Mesenchymal stem cell (in vitro differentiated cells and primary cell): ENCODE data around the gene ACSS1.

Experiments
- DNase-seq: peaks from one replicate; pipeline ENCODE4 v3.0.0-alpha.2; 2013
- H2AFZ ChIP-seq: one replicate; pipeline ENCODE4 v1.6.1; 2013; ENCODE audit warnings: low read depth, mild to moderate bottlenecking, control low read depth, inconsistent platforms, low read length, moderate library complexity
- H2AK5ac ChIP-seq: 2 replicates; pipeline ENCODE4 v1.6.1; 2013; ENCODE audit warnings: low read length, moderate library complexity, mild to moderate bottlenecking, inconsistent platforms; ENCODE audit not compliant: severe bottlenecking
- H2BK120ac ChIP-seq: one replicate; pipeline ENCODE4 v1.6.1; 2013; ENCODE audit warnings: low read depth, mild to moderate bottlenecking, inconsistent platforms, low read length, moderate library complexity
- H2BK12ac ChIP-seq, 2 experiments: one replicate each; pipeline ENCODE4 v1.6.1; 2013; ENCODE audit warnings: inconsistent platforms in 2 of 2, low read length in 2 of 2, mild to moderate bottlenecking in 2 of 2, moderate library complexity in 2 of 2, control low read depth in 1 of 2
- H2BK15ac ChIP-seq: one replicate; pipeline ENCODE4 v1.6.1; 2013; ENCODE audit warnings: mild to moderate bottlenecking, low read depth, inconsistent platforms; ENCODE audit not compliant: poor library complexity, severe bottlenecking
- H2BK5ac ChIP-seq: 2 replicates; pipeline ENCODE4 v1.6.1; 2013; ENCODE audit warnings: low read depth, mild to moderate bottlenecking, low read length, control low read depth, inconsistent platforms; ENCODE audit not compliant: poor library complexity, severe bottlenecking
- H3K14ac ChIP-seq, 2 experiments: one replicate each; pipeline ENCODE4 v1.6.1; 2013; ENCODE audit warnings: inconsistent platforms in 2 of 2, low read length in 2 of 2, control low read depth in 1 of 2, mild to moderate bottlenecking in 1 of 2, moderate library complexity in 1 of 2
- H3K18ac ChIP-seq, 2 experiments: one replicate each; pipeline ENCODE4 v1.6.1; 2013; ENCODE audit warnings: inconsistent platforms in 2 of 2, low read length in 2 of 2, control low read depth in 1 of 2, low read depth in 1 of 2, mild to moderate bottlenecking in 1 of 2
- H3K23ac ChIP-seq, 2 experiments: one replicate each; pipeline ENCODE4 v1.6.1; 2013; ENCODE audit warnings: inconsistent platforms in 2 of 2, low read length in 2 of 2, mild to moderate bottlenecking in 2 of 2, moderate library complexity in 2 of 2, control low read depth in 1 of 2
- H3K27ac ChIP-seq: 2 replicates; pipeline ENCODE4 v1.5.1; 2013; ENCODE audit warnings: mild to moderate bottlenecking, moderate library complexity, low read length, control low read depth, inconsistent platforms; ENCODE audit not compliant: poor library complexity, severe bottlenecking
- H3K27me3 ChIP-seq, 2 experiments: 2 replicates each; pipeline versions ENCODE4 v1.6.1 to v1.7.0; 2013; ENCODE audit warnings: low read length in 2 of 2, mild to moderate bottlenecking in 2 of 2, moderate library complexity in 2 of 2, control low read depth in 1 of 2, inconsistent platforms in 1 of 2; ENCODE audit not compliant: control insufficient read depth in 1 of 2, insufficient read depth in 1 of 2
- H3K36me3 ChIP-seq, 2 experiments: 2 replicates each; pipeline versions ENCODE4 v1.6.1 to v1.7.0; 2013; ENCODE audit warnings: low read length in 2 of 2, control low read depth in 1 of 2, inconsistent platforms in 1 of 2, low read depth in 1 of 2, mild to moderate bottlenecking in 1 of 2; ENCODE audit not compliant: insufficient read depth in 2 of 2, control insufficient read depth in 1 of 2
- H3K4ac ChIP-seq, 2 experiments: one replicate each; pipeline ENCODE4 v1.6.1; 2013; ENCODE audit warnings: inconsistent platforms in 2 of 2, low read length in 2 of 2, mild to moderate bottlenecking in 2 of 2, moderate library complexity in 2 of 2, control low read depth in 1 of 2, low read depth in 1 of 2
- H3K4me1 ChIP-seq: 2 replicates; pipeline ENCODE4 v1.6.1; 2013; ENCODE audit warnings: low read depth, low read length, control low read depth; ENCODE audit not compliant: control insufficient read depth, insufficient read depth
- H3K4me2 ChIP-seq: 2 replicates; pipeline ENCODE4 v1.6.1; 2013; ENCODE audit warnings: low read length, mild to moderate bottlenecking, inconsistent platforms; ENCODE audit not compliant: poor library complexity, severe bottlenecking
- H3K4me3 ChIP-seq, 2 experiments: 2 replicates each; pipeline versions ENCODE4 v1.5.1 to v1.7.0; 2013; ENCODE audit warnings: low read length in 2 of 2, mild to moderate bottlenecking in 2 of 2, control low read depth in 1 of 2, low read depth in 1 of 2; ENCODE audit not compliant: insufficient read depth in 1 of 2
- H3K79me1 ChIP-seq: replicated peaks from 2 replicates; pipeline ENCODE4 v1.6.1; 2013; ENCODE audit warnings: mild to moderate bottlenecking, control low read depth, low read length, inconsistent platforms; ENCODE audit not compliant: poor library complexity, severe bottlenecking
- H3K9ac ChIP-seq: 2 replicates; pipeline ENCODE4 v1.7.0; 2013; ENCODE audit warnings: mild to moderate bottlenecking, low read length, moderate library complexity
- H3K9me3 ChIP-seq: 2 replicates; pipeline ENCODE4 v1.7.0; 2013; ENCODE audit warnings: mild to moderate bottlenecking, low read length; ENCODE audit not compliant: control insufficient read depth
- H4K8ac ChIP-seq: one replicate; pipeline ENCODE4 v1.6.1; 2013; ENCODE audit warnings: inconsistent platforms, mild to moderate bottlenecking, low read length, moderate library complexity
- H4K91ac ChIP-seq: one replicate; pipeline ENCODE4 v1.6.1; 2013; ENCODE audit warnings: mild to moderate bottlenecking, low read length, inconsistent platforms
- WGBS: methylation state at CpG from one replicate; pipeline ENCODE4 v1.1.7; 2013; ENCODE audit warnings: mixed read lengths; 5-methylcytosine and 5-hydroxymethylcytosine counted together

The ACSS1 gene

GRCh38 chr20:24970030-24970553, 87.8 kb downstream of the ACSS1 start:
- H3K23ac ChIP-seq = no peak overlapping the region
- no peak overlapping the region for H4K91ac ChIP-seq
- no peaks in the 10 kb centered on the region for H3K4me1 ChIP-seq
- no peak overlapping the region for H3K27ac ChIP-seq
- no peak overlapping the region for H3K4me2 ChIP-seq
- no peak overlapping the region for H2AFZ ChIP-seq
- no peaks in the 10 kb centered on the region for H3K27me3 ChIP-seq
- no peak overlapping the region for H4K8ac ChIP-seq
- H3K9me3 ChIP-seq = no peaks in the 10 kb centered on the region
- no peak for DNase-seq
- no peak overlapping the region for H3K4me3 ChIP-seq
- no peak overlapping the region for H3K18ac ChIP-seq
- peaks cover 23% of the 10 kb centered on the region for H3K79me1 ChIP-seq
- H3K9ac ChIP-seq = no peak overlapping the region
- no peak overlapping the region for H2BK12ac ChIP-seq
- 93% methylated on average over 4 of the region's 5 CpGs for WGBS
- no peak overlapping the region for H2AK5ac ChIP-seq
- H3K14ac ChIP-seq = no peak overlapping the region
- peaks cover 67 to 78% of the 10 kb centered on the region in 2 experiments for H3K36me3 ChIP-seq
- H2BK15ac ChIP-seq = no peak overlapping the region
- H2BK120ac ChIP-seq = no peak overlapping the region
- H3K4ac ChIP-seq = no peak overlapping the region
- H2BK5ac ChIP-seq = no peak overlapping the region

- Histone ChIP-seq H2BK120ac (no peak overlapping the region), H3K27ac (no peak overlapping the region), H2AFZ (no peak overlapping the region), H2BK5ac (no peak overlapping the region), H3K18ac (no peak overlapping the region), H2BK15ac (no peak overlapping the region), H4K91ac (no peak overlapping the region), H3K14ac (no peak overlapping the region), H3K4me2 (no peak overlapping the region), H3K27me3 (no peaks in the 10 kb centered on the region), H3K4me3 (no peak overlapping the region), H2BK12ac (no peak overlapping the region), H2AK5ac (no peak overlapping the region), H3K36me3 (peaks cover 69 to 83% of the 10 kb centered on the region in 2 experiments), H3K79me1 (peaks cover 23% of the 10 kb centered on the region), H3K4ac (no peak overlapping the region), H3K9ac (no peak overlapping the region), H3K23ac (no peak overlapping the region), H3K9me3 (no peaks in the 10 kb centered on the region), H3K4me1 (no peaks in the 10 kb centered on the region), H4K8ac (no peak overlapping the region)
- WGBS = 96% methylated on average over 19 of the region's 19 CpGs
- DNase-seq = no peak
These were observed 88.5 kb downstream of the ACSS1 start for GRCh38 chr20:24969186-24970029.

- Histone ChIP-seq H3K36me3 (peaks cover 77 to 89% of the 10 kb centered on the region in 2 experiments), H3K79me1 (peaks cover 23% of the 10 kb centered on the region), H3K18ac (no peak overlapping the region), H2BK12ac (no peak overlapping the region), H3K23ac (no peak overlapping the region), H2BK15ac (no peak overlapping the region), H4K91ac (no peak overlapping the region), H2BK120ac (no peak overlapping the region), H3K27ac (no peak overlapping the region), H4K8ac (no peak overlapping the region), H3K4me3 (no peak overlapping the region), H3K4ac (no peak overlapping the region), H3K14ac (no peak overlapping the region), H3K27me3 (no peaks in the 10 kb centered on the region), H3K4me1 (no peaks in the 10 kb centered on the region), H2AK5ac (no peak overlapping the region), H2BK5ac (no peak overlapping the region), H3K9ac (no peak overlapping the region), H3K4me2 (no peak overlapping the region), H3K9me3 (no peaks in the 10 kb centered on the region), H2AFZ (no peak overlapping the region)
- WGBS = 97% methylated on average over 4 of the region's 5 CpGs
- no peak for DNase-seq
These were observed 89.6 kb downstream of the ACSS1 start for GRCh38 chr20:24968278-24968800.

- no peak overlapping the region for H3K27ac ChIP-seq
- no peak for DNase-seq
- no peak overlapping the region for H3K9ac ChIP-seq
- H3K4me1 ChIP-seq = no peaks in the 10 kb centered on the region
- H2BK15ac ChIP-seq = no peak overlapping the region
- H2AFZ ChIP-seq = no peak overlapping the region
- no peaks in the 10 kb centered on the region for H3K27me3 ChIP-seq
- no peak overlapping the region for H3K23ac ChIP-seq
- H4K91ac ChIP-seq = no peak overlapping the region
- H2AK5ac ChIP-seq = no peak overlapping the region
- H3K4me2 ChIP-seq = no peak overlapping the region
- peaks cover 77 to 83% of the 10 kb centered on the region in 2 experiments for H3K36me3 ChIP-seq
- no peak overlapping the region for H2BK5ac ChIP-seq
- no peaks in the 10 kb centered on the region for H3K9me3 ChIP-seq
- H3K14ac ChIP-seq = no peak overlapping the region
- H3K4me3 ChIP-seq = peak overlapping the region in 1 of 2 experiments; percentile 4
- H2BK12ac ChIP-seq = no peak overlapping the region
- no peak overlapping the region for H4K8ac ChIP-seq
- H3K4ac ChIP-seq = no peak overlapping the region
- peaks cover 16% of the 10 kb centered on the region for H3K79me1 ChIP-seq
- no peak overlapping the region for H2BK120ac ChIP-seq
- 98% methylated on average over 15 of the region's 15 CpGs for WGBS
- no peak overlapping the region for H3K18ac ChIP-seq
These were observed 91.5 kb downstream of the ACSS1 start for GRCh38 chr20:24966317-24967012.
